Measurements from ENCODE around the gene NINJ2.

Gene NINJ2

DNA sequence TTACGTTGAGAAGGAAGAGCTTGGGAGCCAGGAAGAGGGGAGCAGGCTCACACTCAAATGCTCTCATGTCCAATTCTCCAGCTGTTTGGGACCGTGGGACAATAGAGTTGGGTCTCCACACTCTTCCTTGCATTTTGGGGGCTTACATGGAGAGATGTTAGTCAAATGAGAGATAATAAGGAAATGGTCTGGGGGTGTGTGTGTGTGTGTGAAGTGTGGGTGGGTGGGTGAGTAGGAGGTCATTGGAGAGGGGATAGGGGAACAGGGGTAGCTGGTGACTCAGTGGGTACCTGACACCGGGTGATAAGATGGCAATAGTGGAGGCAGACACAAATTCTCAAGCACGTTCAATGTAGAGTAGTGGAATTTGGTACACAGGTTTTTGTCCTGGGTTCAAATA is 135.5 kb downstream of the NINJ2 start:
- no CpG with 5 or more reads among the region's 4 CpGs for WGBS (ENCODE audit: insufficient coverage, insufficient read length)
- no peak overlapping the region for H3K27ac ChIP-seq (ENCODE audit: low read length)
- no peaks in the 10 kb centered on the region for H3K27me3 ChIP-seq (ENCODE audit: control insufficient read depth, insufficient read depth, low read length)
- DNase-seq (ENCODE audit: low read depth, low spot score), result no peak
- no peaks in the 10 kb centered on the region for H3K36me3 ChIP-seq (ENCODE audit: control insufficient read depth, insufficient read depth, low read length)
- peaks cover 2% of the 10 kb centered on the region; the same call in 1 of the 2 replicates for H3K9me3 ChIP-seq (ENCODE audit: control insufficient read depth, insufficient read depth, low read length)
- no peak overlapping the region for H3K4me3 ChIP-seq (ENCODE audit: low read length)
- no peaks in the 10 kb centered on the region for H3K4me1 ChIP-seq (ENCODE audit: control insufficient read depth, insufficient read depth, low read length)

DNA sequence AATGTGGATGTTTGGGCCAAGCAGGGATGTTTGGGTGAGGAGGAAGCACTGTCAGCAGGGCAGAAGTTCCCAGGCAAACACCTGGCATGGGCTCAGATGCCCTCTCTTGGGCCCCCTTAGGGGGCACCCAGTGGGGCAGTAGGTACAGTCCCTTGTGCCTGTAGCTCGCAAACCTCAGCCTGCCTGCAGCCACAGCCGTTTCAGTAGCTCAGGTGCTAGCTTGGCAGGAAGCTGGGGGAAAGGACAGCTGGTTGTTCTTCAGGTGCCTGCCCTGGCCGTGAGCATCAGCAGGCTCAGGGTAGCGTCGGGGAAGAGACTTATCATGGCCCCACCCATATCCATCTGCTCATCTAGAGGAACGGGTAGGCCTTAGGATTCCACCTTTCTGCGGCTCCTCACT is 136.0 kb downstream of the NINJ2 start:
- H3K9me3 ChIP-seq (ENCODE audit: control insufficient read depth, insufficient read depth, low read length), result no peaks in the 10 kb centered on the region; the same call in 1 of the 2 replicates
- no peaks in the 10 kb centered on the region for H3K27me3 ChIP-seq (ENCODE audit: control insufficient read depth, insufficient read depth, low read length)
- H3K4me1 ChIP-seq (ENCODE audit: control insufficient read depth, insufficient read depth, low read length), result no peaks in the 10 kb centered on the region
- H3K36me3 ChIP-seq (ENCODE audit: control insufficient read depth, insufficient read depth, low read length), result no peaks in the 10 kb centered on the region
- no peak overlapping the region for H3K4me3 ChIP-seq (ENCODE audit: low read length)
- no CpG with 5 or more reads among the region's 7 CpGs for WGBS (ENCODE audit: insufficient coverage, insufficient read length)
- no peak for DNase-seq (ENCODE audit: low read depth, low spot score)
- H3K27ac ChIP-seq (ENCODE audit: low read length), result no peak overlapping the region

DNA sequence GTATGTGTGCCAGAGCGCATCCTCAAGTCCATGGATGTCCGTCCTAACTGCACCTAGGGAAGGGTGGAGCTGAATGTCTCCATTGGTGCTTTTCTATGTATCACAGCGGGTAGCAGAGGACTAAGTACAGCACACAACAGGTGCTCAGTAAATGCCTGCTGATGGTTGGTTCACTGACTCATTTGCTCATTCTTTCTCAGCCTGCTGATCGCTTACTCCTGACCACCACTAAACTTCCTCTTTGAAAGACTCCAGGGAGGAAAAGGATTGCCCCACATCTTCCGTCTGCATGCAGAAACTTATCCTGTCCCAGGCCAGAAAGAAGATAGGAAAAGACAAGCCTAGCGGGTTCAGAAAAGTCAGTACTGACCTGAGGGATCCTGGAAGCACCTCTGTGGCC is 137.2 kb downstream of the NINJ2 start:
- no peak for DNase-seq (ENCODE audit: low read depth, low spot score)
- H3K4me1 ChIP-seq (ENCODE audit: control insufficient read depth, insufficient read depth, low read length), result no peaks in the 10 kb centered on the region
- H3K4me3 ChIP-seq (ENCODE audit: low read length), result no peak overlapping the region
- no peaks in the 10 kb centered on the region for H3K9me3 ChIP-seq (ENCODE audit: control insufficient read depth, insufficient read depth, low read length)
- no peak overlapping the region for H3K27ac ChIP-seq (ENCODE audit: low read length)
- no peaks in the 10 kb centered on the region for H3K27me3 ChIP-seq (ENCODE audit: control insufficient read depth, insufficient read depth, low read length)
- H3K36me3 ChIP-seq (ENCODE audit: control insufficient read depth, insufficient read depth, low read length), result no peaks in the 10 kb centered on the region
- no CpG with 5 or more reads among the region's 6 CpGs for WGBS (ENCODE audit: insufficient coverage, insufficient read length)

DNA sequence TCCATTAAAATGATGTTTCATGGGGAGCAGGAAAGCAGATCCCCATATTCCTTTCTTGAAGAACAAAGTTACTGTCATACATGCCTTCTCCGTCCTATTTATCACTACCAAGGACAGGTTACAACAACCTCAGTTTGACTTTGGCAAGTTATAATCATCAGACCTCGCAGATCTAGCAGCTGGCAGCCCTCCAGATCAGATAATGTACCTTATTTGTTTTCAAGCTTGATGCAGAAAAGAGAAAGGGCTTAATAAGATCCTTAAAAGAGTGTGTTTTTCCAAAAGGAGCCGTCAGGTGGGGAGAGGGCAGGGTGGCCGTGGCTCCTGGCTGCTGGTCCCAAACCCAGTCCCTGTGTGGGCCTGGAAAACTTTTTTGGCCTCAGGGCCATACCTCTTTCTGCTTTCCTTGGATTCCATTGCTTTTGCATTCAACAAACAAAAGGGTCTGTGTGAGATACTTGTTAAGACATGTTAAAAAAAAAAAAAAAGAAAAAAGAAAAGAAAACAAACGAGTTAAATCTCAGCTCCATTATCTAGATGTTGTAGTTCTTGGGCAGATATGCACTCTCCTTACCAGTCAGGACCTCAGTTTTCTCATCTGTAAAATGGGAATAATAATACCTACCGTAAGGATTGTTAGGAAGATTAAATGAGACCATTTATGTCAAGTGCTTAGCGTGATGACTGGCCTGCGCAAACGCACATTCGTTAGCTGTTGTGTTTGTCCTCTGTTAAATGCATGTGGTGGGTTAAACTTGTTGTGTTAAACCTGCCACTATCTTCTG is 138.9 kb downstream of the NINJ2 start:
- Histone ChIP-seq H3K36me3 (ENCODE audit: control insufficient read depth, insufficient read depth, low read length) (no peaks in the 10 kb centered on the region), H3K4me3 (ENCODE audit: low read length) (no peak overlapping the region), H3K4me1 (ENCODE audit: control insufficient read depth, insufficient read depth, low read length) (no peaks in the 10 kb centered on the region), H3K27me3 (ENCODE audit: control insufficient read depth, insufficient read depth, low read length) (no peaks in the 10 kb centered on the region), H3K9me3 (ENCODE audit: control insufficient read depth, insufficient read depth, low read length) (no peaks in the 10 kb centered on the region), H3K27ac (ENCODE audit: low read length) (no peak overlapping the region)
- no peak for DNase-seq (ENCODE audit: low read depth, low spot score)
- WGBS (ENCODE audit: insufficient coverage, insufficient read length), result no CpG with 5 or more reads among the region's 10 CpGs

DNA sequence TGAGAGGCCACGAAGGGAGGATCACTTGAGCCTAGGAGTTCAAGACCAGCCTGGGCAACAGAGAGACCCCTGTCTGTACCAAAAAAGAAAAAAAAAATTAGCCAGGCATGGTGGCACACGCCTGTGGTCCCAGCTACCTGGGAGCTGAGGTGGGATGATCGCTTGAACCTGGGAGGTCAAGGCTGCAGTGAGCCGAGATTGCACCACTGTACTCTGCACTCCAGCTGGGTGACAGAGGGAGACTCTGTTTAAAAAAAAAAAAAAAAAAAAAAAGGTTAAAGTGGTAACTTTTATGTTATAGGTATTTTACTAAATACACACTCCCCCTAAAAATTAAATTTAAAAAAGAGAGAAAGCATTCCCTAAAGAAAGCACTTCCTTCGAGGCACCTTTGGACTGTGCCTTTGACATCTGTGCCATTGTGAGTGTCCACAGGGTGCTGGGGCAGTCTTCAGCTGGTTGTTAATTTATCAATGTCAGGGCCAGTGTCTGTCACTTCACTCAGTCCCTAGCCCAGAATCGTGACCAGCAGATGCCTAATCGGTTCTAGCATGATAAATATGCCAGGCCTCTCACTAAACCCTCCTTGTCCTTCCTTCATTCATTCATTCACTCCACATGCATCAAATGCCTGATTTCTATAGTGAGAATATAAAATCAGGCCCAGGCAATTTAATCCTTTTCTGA is 140.4 kb downstream of the NINJ2 start:
- Histone ChIP-seq H3K4me3 (ENCODE audit: low read length) (no peak overlapping the region), H3K9me3 (ENCODE audit: control insufficient read depth, insufficient read depth, low read length) (no peaks in the 10 kb centered on the region), H3K27ac (ENCODE audit: low read length) (no peak overlapping the region), H3K27me3 (ENCODE audit: control insufficient read depth, insufficient read depth, low read length) (no peaks in the 10 kb centered on the region), H3K4me1 (ENCODE audit: control insufficient read depth, insufficient read depth, low read length) (no peaks in the 10 kb centered on the region), H3K36me3 (ENCODE audit: control insufficient read depth, insufficient read depth, low read length) (no peaks in the 10 kb centered on the region)
- DNase-seq (ENCODE audit: low read depth, low spot score), result no peak
- no CpG with 5 or more reads among the region's 7 CpGs for WGBS (ENCODE audit: insufficient coverage, insufficient read length)

DNA sequence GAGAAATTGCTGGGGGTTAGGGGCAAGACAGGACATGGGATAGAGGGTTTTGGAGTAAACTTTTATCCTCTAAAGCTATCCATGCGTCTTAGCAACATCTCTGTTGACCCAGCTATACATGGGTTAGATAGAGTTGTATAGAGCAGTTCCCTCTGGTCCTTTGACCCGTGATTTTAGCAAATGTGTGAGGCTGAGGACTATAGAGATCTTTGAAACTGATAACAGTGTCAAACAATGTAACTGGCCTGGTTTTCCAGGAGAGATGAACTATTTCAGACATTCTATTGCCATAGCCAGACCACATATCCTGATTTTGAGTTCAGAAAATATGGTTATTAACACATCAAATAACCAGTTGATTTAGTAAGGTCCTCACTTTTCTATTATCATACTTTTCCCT is 143.1 kb downstream of the NINJ2 start:
- WGBS (ENCODE audit: insufficient coverage, insufficient read length), result no CpG with 5 or more reads among the region's 2 CpGs
- Histone ChIP-seq H3K4me1 (ENCODE audit: control insufficient read depth, insufficient read depth, low read length) (no peaks in the 10 kb centered on the region), H3K27me3 (ENCODE audit: control insufficient read depth, insufficient read depth, low read length) (no peaks in the 10 kb centered on the region)

DNA sequence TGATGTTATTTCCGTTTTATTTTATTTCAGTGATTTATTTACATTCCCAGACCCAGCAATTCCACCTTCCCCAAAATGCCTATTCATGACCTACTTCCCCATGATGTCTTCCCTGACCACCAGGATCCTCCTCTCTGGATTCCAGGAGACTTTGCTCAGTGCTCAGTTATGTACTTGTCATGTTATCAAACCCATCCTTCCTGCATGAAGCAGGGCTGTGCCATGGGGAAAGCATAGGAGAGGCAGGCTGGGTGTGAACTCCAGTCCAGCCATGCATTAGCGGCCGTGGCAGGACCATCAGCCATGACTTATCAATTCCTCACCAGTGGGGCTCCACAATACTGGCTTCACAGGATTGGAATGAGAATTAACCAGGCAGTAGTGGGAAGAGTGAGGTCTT is 145.7 kb downstream of the NINJ2 start:
- Histone ChIP-seq H3K36me3 (ENCODE audit: control insufficient read depth, insufficient read depth, low read length) (no peaks in the 10 kb centered on the region), H3K27ac (ENCODE audit: low read length) (no peak overlapping the region), H3K4me3 (ENCODE audit: low read length) (no peak overlapping the region), H3K4me1 (ENCODE audit: control insufficient read depth, insufficient read depth, low read length) (no peaks in the 10 kb centered on the region), H3K9me3 (ENCODE audit: control insufficient read depth, insufficient read depth, low read length) (no peaks in the 10 kb centered on the region), H3K27me3 (ENCODE audit: control insufficient read depth, insufficient read depth, low read length) (no peaks in the 10 kb centered on the region)
- WGBS (ENCODE audit: insufficient coverage, insufficient read length), result no CpG with 5 or more reads among the region's 3 CpGs
- no peak for DNase-seq (ENCODE audit: low read depth, low spot score)

More for the DNA sequence above, 143.1 kb downstream of the NINJ2 start:
- Histone ChIP-seq H3K36me3 (ENCODE audit: control insufficient read depth, insufficient read depth, low read length) (no peaks in the 10 kb centered on the region), H3K4me3 (ENCODE audit: low read length) (no peak overlapping the region), H3K27ac (ENCODE audit: low read length) (no peak overlapping the region), H3K9me3 (ENCODE audit: control insufficient read depth, insufficient read depth, low read length) (no peaks in the 10 kb centered on the region)
- DNase-seq (ENCODE audit: low read depth, low spot score), result no peak

All from iPS DF 6.9 (cell line).